Activated CD8-positive, alpha-beta memory T cell treated with anti-CD3 and anti-CD28 coated beads, Interleukin-2, amount 50 U/mL, for 1 hour (primary cell): ENCODE measurements around the gene TANGO6.

Experiments
- DNase-seq: peaks from one replicate; pipeline ENCODE4 v3.0.0-alpha.2; 2020; ENCODE audit errors: extremely low read depth

The TANGO6 gene

GRCh38 chr16:68909099-68909733, 65.9 kb downstream of the TANGO6 start:
- no peak for DNase-seq

- DNase-seq = no peak
These were observed 66.7 kb downstream of the TANGO6 start for GRCh38 chr16:68910051-68910450.

DNA sequence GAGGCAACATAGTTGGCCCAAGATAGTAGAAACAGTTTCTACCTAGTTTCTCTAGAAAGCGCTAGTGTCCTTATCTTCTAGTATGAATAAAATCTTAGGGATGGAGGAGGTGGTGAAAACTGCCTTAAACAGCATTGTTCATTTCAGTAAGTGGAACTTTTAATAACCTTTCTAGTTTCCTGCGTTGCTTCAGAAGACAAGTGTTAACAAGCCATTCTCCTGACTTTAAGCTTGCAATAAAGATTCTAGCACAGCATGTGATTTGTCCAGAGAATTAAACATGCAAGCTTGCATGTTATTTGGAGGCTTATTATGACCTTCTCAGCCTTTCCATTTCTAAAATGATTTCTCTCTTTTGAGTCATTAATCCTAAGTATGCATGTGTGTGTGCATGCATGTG, 72.3 kb downstream of the TANGO6 start:
- no peak for DNase-seq

GRCh38 chr16:68917541-68917940, 74.2 kb downstream of the TANGO6 start:
- DNase-seq = no peak

DNA sequence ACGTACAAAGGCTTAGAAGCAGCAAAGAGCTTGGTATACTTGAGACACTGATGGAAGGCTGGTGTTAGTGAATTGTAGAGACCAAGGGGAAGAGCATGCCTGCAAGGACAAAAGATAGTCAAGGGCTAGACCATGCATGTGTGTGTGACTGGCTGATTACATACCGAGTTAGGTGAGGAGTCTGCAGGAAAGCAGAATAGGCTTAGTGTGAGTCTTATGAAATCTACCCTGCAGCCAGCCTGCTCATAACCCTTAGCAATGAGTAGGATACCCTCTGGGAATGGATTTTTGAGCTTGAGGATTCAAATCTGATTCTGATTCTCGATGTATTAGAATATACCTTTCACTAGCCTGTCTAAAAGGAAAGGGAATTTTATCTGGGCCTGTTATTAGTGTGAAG, 77.0 kb downstream of the TANGO6 start:
- DNase-seq = no peak

GRCh38 chr16:68921637-68922036, 78.3 kb downstream of the TANGO6 start:
- DNase-seq = no peak

GRCh38 chr16:68923116-68923515, 79.8 kb downstream of the TANGO6 start:
- DNase-seq = no peak

DNA sequence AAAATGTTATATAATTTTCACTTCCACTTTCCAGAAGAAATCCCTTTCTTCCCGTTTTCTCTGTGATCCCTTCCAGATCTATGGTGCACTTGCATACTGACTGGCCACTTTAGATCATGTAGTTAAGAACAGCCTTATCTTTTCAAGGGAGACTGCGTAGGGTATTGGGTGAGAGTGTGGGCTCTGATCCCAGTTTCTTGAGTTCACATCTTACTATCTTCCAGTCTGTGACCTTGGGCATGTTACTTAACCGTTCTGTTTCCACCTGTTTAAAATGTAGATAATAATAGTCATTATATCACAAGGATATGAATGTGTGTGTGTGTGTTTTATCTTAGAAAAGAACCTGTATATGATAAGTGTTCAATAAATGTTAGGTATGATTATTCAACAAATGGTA, 83.7 kb downstream of the TANGO6 start:
- DNase-seq = no peak

GRCh38 chr16:68931196-68931595, 87.9 kb downstream of the TANGO6 start:
- no peak for DNase-seq

DNA sequence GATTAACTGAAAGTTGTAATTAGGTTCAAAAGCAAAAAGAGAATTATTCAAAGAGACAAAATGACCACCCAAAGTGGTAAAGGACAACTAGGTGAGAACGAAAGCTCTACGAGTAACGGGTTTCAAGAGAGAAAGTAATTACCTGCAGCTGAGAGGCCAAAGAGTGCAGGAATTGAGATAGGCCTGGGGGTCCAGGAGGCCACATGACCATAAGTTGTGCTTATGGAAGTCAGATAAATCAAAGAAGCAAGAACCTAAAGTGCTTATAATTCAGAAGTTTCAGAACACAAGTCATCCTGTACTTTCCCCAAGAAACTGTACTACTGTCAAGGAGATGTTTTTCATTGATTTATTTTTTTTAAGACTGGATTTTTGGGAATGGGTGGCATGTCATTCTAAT, 91.1 kb downstream of the TANGO6 start:
- DNase-seq = no peak

DNA sequence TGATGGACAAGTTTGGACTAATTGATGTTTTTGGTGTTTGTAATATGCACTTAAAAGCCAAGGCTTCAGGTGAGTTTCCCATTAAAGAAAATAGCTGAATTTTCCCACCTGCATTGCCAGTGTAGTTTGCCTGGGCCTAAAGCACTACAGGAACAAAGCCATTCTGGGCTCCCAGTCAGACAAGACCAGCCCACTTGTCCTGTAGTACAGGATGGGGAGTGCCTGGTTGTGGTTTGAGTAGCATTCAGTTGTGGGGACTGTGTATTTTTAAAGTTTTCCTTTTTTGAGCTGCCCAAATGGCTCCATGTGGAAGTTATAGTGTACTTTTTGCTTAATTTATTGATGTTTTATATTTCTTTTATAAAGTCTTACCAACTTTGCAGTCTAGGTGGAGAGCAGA, 91.7 kb downstream of the TANGO6 start:
- DNase-seq = no peak

- DNase-seq = no peak
These were observed 93.7 kb downstream of the TANGO6 start for GRCh38 chr16:68936736-68937631.

GRCh38 chr16:68939692-68940320, 96.5 kb downstream of the TANGO6 start:
- DNase-seq = no peak

DNA sequence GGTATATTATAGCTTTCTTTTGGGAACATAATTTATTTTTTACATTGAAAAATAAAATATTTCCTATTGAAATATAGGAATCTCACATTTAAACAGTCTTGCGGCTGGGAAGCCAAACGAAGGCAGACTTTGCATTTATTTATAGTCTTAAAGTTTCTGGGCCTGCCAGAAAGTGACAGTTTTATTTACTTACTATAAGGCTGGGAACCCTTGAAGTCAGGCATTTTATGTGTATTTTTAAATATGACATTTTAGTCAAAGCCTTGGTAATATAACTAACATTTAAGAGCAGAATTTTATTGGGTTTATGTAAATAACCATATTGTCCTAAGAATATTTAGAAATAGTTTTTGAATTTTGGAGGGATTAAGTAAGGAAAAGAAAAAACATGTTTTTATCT, 97.5 kb downstream of the TANGO6 start:
- DNase-seq = no peak

DNA sequence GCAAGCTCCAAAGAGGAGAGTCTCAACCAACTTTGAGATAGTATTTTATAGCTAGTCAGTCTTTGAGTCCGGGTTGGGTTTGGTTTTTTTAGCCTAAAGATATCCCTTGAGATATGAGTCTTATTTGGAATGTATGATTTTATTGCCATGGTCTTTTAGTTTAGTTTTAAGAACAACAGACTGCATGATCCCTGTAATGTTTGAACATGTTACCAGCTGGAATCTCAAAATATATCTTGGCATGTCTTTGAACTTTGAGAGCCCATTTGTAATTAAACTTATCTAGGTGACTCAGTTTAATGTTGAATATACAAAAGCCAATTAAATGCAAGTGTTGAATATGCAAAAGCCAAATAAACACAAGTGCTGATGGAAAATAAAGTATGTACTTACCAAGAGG, 100.6 kb downstream of the TANGO6 start:
- DNase-seq = no peak

- no peak for DNase-seq
These were observed 105.0 kb downstream of the TANGO6 start for GRCh38 chr16:68948230-68948910.

GRCh38 chr16:68951991-68952877, 108.9 kb downstream of the TANGO6 start:
- no peak for DNase-seq

DNA sequence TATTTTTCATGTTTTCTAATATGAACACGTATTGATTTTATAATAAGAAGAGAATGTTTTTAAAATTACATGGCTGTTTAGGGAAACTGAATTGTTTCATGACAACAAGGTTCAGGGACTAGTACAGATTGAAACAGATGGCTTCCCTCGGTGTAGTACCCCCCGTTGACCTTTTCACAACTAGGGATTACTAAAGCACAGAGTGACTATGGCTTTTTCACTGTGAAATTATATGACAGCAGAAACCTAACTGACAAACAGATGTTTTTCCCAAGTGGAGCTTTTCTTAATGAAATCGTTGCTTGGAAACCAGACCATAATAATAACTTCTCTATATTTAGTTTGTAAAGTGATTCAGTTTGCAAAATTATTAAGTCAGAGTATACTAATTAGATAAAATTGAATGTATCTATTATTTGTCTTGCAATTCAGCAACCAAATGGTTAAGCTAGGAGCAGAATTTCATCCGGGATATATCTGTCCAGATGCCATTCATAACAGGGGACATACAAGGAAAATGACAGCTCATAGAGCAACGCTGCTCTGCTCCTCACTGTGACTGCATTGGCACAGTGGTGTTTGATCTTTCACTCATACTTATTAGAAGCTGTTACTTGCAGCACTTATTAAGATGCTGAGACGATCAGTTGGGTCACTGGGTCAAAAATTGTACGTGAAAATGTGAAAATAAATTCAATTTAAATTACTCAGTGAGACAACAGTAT, 111.7 kb downstream of the TANGO6 start:
- DNase-seq = no peak

DNA sequence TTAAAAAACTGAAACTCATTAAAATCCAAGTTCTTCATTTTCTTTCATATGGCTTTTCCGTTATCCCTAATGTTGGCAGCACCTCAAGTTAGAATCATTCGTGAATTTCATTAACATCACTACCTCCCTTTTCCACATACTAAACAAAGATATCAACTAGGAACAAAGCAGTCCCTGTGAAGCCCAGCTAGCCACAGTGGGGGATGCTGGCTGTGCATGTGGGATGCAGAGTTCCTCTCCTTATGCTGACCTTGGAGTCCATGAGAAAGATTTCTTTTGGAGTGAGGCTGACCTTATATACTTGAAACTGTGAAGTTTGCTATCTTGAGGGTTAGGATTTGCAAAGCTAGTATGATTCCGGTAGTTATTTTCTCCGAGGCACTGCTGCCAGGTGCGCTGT, 117.6 kb downstream of the TANGO6 start:
- DNase-seq = no peak

GRCh38 chr16:68961778-68962402, 118.6 kb downstream of the TANGO6 start:
- no peak for DNase-seq
